GM21786 (cell line): ENCODE results near the gene NBEA.

Experiments used
- ATAC-seq: cut with Tn5 transposase; IDR thresholded peaks from one replicate; pipeline ENCODE4 v1.9.1; 2021; ENCODE audit not compliant: unreplicated experiment

Gene NBEA

DNA sequence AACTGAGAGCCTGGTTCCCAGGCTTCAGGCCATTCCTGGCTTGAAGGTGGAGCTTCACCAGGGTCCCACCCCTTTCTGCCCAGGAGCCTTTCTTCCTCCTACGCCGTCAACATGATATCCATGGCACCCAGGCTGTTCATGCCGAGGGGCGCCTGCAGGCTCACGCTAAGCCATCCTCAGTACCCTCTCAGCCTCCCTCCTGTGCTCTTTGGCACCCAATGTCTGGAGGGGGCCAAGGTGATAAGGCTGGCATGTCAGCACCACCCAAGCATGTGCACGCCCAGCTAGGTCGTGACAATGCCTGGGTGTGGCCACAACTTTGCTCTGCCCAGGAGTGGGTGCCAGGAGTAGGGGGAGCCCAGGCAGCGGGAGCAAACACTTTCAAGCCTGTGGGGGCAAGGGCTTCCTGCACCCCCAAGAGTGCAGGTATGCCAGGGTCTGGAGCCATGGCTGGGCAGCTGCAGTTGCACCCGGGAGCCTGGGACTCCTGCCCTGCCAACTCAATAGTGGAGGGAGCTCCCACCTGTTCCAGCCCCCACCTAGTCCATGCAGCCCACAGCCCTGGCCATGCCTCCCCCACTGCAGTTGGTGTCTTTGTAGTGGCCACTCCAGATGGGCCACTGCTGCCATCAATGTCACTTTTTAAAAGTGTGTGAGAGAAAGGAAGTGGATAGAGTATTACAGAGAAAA, 314.5 kb downstream of the NBEA start:
- ATAC-seq, result no peak

DNA sequence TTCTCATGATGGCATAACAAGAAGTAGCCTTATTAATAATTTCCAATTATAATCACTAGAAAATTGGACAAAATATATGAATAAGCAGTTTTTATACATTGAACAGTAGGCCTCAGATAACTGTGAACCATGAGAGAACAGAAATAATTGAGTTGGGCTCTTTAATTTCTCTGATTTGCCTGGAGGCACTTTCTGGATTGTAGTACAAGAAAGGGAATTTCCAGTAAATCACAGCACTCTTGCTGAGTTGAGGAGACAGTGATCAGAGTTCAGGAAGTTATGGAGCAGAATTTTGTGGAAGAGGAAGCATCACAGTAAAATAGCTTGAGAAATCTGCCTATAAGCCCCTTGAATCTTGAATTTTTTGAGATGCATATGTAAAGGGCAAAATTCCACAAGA, 318.2 kb downstream of the NBEA start:
- ATAC-seq, result no peak

DNA sequence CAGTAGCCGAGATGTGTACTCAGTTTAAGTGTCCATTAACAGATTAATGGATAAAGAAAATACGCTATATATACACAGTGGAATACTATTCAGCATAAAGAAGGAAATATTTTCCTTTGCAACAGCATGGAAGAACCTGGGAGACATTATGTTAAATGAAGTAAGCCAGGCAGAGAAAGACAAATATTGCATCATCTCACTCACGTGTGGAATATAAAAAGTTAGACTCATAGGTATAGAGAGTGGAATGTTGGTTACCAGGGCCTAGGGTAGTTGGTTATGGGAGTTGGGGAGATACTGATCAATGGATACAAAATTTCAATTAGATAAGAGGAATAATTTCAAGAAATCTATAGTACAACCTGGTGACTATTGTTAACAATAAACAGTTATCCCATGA, 324.3 kb downstream of the NBEA start:
- no peak for ATAC-seq

DNA sequence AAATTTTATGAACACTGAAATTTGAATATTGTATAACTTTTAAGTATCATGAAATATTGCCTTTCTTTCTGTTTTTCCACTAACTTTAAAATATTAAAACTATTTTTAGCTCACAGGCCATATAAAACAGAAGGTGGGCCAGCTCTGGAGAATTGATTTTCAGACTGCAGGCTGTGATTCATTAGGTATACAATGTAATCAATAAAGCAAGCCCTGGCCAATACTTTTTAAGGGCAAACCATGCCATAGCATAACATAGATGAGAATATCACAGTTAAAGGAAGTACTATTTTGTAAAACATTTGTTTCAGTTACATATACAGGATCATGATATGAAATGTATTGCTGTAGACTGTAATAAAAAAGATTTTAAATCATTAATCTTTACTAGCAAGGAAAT, 336.8 kb downstream of the NBEA start:
- ATAC-seq, result no peak

DNA sequence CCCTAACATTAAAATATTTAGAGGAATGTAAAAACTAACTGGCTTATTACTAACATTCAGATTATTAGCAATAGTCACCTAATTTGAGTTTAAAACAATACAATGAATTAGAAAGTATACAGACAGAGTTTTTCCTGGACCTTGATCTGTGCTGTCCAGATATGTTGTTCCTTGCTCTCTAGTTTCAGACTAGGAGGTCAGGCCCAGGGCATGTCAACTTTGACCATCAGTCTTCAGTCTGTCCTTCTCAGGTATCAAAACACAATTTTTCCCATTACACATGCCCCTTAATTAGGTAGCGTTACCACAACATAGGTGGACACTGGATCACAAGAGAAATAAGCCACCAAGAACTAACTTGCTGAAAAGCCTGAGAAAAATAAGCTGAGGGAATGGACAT, 337.4 kb downstream of the NBEA start:
- ATAC-seq, result no peak

DNA sequence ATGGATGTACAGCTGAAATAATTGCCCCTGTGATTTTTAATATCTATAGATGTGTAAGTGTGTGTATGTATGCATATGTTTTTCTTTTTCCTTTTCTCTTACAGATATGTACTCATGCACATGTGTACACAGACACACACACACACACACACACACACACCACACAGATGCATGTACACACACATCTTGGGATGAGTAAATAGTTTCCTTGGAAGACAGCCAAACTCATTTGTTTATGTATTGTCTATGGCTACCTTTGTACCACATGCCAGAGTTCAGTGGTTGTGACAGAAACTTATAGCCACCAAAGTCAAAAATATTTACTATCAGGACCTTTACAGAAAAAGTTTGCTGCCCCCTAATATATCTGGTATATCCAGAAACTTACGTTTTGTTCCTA, 341.8 kb downstream of the NBEA start:
- ATAC-seq, result no peak

DNA sequence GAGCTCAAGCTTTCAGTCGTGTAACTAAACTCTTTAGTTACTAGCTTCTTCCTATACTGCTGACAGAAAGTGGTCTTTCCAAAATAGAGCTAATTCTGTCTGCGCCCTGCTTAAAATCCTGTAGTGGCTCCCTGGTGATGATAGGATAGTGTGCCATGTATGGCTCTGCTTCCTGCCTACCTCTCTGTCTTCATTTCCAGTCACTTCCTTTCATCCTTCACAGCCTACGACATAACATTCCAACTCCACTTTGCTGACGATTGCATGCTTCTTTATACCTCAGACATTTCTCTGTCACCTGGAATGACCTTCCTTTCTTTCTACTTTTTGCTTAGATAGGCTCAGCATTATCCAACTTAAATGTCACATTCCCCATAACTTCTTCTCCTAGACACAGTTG, 343.6 kb downstream of the NBEA start:
- ATAC-seq, result no peak

DNA sequence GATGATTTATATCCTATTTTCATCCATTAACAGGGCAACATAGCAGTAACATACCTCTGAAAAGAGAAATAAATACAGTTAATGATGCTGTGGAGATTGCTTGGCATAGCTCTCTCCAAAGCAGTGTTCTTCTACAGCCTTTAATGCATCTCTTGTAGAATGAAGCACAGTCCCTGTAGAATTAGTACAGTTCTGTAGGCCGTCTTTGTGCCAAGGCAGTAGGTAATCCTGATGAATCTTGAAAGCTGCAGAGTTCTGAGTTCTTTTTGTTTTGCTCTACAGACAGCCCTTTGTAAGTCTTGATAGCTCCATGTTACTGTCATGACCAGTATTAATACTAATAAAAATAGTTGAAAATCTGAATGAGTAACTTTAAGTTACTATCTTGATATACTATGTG, 350.3 kb downstream of the NBEA start:
- no peak for ATAC-seq

DNA sequence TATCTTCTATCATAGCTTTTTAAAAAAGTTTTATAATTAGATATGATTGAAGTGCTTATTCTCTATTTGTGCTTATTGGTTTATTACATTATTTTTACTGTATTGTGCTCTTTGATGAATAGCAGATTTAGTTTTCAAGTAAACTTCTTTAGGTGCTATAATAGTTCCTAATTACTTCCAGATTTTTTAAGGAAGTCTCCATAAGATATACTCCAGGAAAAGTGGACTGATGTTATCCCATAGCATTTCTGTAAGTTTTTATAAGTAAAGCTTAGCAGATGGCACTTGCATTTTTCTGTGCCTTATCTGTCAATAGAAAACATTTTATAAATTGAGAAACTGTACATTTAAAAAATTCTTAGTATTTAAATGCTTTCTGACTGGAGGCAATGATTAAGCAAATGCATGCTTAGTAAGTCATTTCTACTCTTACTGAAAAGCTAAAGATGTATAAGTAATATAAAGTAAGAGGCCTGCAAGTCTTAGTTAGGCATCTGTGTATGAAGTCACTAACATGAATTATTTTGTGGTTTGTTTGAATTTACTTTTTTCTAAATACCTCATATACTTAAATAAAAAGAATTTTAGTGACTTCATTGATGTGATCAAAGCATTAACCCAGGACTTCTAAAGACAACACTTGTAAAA, 351.6 kb downstream of the NBEA start:
- no peak for ATAC-seq

DNA sequence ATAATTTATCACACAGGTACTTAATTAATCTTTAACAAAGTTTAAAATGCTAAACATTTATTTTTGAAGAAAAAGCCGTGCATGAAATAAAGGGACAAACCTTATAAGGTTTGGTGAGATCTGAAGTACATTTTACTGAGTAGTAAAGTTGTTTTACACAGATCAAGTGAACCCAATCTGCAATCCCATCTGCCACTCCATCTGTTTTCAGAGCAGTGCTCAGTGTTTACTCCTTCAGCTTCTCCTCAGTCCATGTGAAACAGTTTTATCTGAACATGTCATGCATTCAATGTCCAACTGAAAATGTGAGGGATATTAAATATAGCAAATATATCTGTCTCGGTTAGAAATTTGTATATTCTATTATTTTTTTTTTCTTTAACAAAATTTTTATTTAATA, 367.6 kb downstream of the NBEA start:
- ATAC-seq, result no peak

DNA sequence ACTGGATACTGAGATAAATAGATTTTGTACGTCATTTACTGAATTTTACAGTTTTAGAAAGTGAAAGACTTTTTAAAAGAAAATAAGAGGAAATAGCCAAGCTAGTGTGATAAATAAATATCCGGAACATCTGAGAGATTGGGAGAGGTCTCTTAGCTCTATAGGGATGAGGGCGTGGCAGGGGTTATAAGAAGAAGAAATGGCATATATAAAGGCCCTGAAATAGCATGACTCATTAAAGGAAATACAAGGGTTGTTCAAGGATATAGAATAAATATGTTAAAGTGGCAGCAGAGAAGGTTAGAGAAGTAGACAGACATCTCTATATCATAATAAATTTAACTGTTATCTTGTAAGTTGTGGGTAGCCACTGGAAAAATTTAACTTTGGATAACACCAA, 390.1 kb downstream of the NBEA start:
- no peak for ATAC-seq

DNA sequence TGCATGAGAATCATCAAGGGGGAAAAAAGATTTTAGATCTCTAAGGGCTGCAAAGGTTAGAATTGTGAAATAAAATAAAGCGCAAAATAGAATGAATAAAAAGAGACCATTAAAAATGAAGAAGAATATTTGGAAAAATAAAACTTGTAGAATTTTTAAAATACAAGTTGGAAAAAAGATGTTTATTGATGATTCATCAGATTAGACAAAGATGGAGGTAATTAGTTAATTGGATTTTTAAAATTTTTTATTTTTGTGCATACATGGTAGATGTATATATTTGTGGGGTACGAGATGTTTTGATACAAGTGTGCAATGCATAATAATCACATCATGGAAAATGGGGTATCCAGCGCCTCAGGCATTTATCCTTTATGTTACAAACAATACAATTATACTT, 391.1 kb downstream of the NBEA start:
- ATAC-seq, result no peak

DNA sequence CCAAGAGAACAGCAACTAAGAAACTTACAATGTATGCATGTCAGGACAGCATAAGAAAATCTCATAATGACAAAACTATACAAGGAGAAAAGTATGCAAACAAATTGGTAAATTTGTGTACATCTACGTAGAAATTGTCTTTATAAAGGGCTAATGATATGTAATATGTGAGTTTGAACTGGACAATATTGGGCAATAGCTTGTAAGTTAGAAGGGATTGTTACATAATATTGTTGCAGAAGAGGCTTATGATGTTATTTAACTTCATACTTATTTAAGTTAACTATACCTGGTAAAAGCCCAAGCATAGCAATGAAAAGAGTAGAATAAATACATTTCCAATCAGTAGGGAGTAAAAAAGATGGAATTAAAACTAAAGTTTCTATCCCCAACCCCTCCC, 400.4 kb downstream of the NBEA start:
- no peak for ATAC-seq

DNA sequence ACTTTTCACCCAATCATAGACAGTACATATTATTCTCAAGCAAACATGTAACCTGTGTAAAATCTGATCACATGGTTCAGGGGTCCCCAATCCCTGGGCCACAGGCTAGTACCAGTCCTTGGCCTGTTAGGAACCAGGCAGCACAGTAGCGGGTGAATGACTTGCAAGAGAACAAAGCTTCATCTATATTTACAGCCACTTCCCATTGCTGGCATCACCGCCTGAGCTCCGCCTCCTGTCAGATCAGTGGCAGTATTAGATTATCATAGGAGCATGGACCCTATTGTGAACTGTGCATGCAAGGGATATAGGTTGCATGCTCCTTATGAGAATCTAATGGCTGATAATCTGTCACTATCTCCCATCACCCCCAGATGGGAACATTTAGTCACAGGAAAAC, 401.3 kb downstream of the NBEA start:
- no peak for ATAC-seq

DNA sequence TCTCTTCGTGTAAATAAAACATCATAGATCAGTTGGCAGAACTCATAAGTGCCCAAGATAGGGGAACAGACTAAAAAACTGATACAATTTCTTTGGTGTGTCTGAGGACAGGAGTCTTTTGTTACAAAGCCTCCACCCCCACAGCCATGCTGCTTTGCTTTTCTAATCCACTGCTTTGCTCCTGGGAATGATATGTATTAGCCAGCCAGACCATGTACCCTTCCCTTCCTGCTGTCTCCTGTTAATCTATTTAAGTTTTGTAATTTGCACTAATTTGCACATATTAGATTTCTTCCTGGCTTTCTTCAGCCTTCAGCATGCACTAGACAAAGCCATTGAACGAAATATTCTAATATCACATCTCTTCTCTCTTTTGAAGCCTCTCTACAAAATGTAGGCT, 403.9 kb downstream of the NBEA start:
- no peak for ATAC-seq

DNA sequence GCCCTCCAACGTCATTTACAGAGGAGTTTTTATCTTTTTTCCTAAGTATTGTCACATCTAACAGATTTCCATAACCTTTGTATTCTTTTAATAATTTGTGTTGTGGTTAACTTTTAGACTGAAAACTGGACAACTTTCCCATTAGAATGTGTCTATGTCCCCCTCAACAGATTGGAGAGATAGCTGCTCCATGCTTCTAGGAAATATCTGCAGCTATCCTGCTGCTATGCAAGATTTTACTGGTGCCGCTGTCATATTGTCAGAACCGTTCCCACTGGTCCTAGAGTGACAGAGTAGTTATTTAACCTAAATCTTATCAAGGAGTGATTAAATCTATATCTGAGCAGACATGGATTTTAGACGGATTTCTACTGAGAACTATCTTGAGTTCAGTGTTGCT, 404.4 kb downstream of the NBEA start:
- ATAC-seq, result no peak

DNA sequence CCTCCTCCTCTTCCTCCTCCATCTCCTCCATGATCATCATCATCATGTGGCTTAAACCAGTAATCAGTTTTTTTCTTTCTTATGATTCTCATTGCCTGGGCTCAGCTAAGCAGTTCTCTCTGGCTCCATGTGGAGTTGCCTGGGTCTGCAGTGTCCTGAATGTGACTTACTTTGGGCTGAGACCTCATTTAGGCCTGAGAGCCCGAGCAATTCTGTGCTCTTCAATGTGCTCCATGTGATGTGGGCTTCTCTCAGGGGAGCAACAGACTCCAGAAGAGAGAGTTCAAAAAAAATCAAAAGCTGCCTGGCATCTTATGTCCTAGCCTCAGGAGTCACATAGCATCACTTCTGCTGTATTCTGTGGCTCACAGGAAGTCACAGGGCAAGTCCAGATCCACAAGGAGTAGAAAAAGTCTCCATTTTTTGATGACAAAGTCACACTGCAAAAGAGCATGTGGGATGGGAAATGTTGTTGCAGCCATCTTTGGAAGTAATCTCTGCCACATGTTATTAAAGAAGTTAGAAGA, 405.7 kb downstream of the NBEA start:
- no peak for ATAC-seq

DNA sequence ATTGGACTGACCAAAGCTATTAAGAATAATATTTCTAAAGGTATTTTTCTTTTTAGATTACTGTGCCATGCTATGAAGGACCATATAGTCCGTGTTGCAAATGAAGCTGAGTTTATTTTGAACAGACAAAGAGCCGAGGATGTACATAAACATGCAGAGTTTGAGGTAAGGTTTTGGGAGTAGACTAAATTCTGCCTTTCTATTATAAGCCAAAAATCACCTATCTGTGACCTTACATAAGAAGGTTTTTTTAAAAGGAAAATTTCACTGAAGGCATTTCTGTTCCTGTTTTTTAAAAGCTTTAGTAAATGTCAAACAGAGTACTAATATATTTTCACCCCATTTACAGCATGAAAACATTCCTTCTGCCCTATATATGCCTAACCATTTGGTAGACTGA, 407.0 kb downstream of the NBEA start:
- ATAC-seq, result no peak

DNA sequence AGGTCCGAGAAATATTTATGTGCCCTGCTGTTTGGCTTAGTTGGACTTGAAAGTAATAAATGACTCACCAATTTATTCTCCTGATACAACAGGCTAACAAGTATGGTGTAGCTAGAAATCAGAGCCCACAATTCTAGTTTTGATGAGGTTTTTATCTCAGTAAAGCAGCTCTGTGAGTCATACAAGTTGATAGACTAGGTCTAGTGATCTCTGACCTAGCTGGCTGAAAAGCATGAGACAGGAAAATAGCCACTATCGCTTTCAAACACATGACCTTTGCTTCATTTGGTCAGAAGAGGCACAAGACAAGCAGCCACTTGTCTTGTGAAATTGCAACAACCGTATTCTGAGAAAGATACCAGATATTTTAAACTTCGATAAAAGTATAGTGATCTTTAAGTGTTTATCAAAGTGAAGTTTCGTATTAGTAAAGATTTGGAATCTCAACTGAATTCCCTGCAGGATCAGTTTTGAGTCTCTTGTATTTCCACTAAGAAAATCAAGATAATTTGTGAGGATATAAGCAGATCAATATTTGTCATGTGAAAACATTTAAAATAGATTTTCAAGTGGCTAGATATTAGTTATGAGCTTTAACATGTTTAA, 407.7 kb downstream of the NBEA start:
- peak; percentile 81 for ATAC-seq

DNA sequence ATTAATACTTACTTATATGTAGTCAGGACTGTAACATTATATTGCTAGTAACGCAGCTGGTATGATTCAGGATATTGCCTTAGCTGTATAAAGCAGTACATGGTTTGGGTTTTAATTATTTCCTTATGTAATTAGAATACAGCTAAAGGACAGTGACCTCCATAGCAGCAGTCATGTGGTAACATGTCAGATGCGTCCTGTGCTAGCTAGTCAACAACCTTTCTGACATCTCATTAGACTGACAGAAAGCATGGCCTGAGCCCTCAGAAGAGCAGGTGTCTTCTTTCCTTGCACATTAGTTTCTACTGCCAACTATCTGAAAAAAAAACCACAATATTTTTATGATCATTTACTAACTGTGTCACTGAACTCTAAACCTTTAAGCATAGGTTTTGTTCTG, 412.2 kb downstream of the NBEA start:
- ATAC-seq, result no peak

DNA sequence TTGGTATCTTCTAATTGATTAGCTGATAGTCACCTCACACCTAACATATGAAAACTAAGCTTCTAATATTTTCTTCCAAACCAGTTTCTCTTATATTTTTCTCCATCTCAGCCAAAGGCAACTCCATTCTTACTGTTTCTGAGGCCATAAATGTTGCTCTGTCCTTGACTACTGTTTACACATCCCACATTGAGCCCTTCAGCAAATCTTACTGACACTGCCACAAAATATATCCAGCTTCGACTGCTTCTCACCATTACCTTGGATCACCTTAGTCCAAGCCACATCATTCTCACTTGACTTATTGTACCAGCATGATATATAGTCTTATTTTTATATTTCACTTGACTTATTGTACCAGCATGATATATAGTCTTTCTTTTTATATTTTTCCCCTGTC, 412.8 kb downstream of the NBEA start:
- ATAC-seq, result no peak

DNA sequence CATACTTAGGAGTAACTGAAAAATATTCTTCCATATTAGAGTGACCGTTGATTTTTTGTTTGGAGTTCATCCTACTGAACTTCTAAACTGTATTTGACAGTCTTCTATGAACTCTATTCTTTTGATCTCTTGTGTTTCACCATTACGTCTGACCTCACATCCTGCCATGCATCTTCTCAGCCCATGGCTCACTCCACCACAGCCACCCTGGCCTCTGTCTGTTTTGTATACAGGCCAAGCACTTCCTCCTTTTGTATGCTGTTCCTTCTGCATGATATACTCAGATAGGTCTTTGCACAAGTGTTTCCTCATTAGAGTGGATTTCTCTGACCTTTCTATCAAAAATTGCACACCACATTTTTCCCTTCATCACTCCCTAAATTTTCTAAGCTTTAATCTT, 414.5 kb downstream of the NBEA start:
- ATAC-seq, result no peak
